Measurements from ENCODE around the gene ABT1.
A peak's percentile ranks its signal among the peaks of the same experiment; 100 is the strongest.

Gene ABT1

GRCh38 chr6:26602262-26602661 lies 5.5 kb downstream of the ABT1 start:
- no peak for DNase-seq (ENCODE audit: low read depth in 3 of 3, low spot score in 1 of 3)

- no peak for DNase-seq (ENCODE audit: low read depth in 3 of 3, low spot score in 1 of 3)
Observed at GRCh38 chr6:26604026-26604425, 7.3 kb downstream of the ABT1 start.

- no peak for DNase-seq (ENCODE audit: low read depth in 3 of 3, low spot score in 1 of 3)
Observed at GRCh38 chr6:26604797-26605196, 8.0 kb downstream of the ABT1 start.

- DNase-seq (ENCODE audit: low read depth in 3 of 3, low spot score in 1 of 3) = peak in 2 of 3 donors; percentile 17 to 26
Observed at GRCh38 chr6:26607434-26608230, 10.9 kb downstream of the ABT1 start.

- DNase-seq (ENCODE audit: low read depth in 3 of 3, low spot score in 1 of 3) = no peak
Observed at GRCh38 chr6:26609463-26609862, 12.7 kb downstream of the ABT1 start.

GRCh38 chr6:26611599-26611998 lies 14.8 kb downstream of the ABT1 start:
- DNase-seq (ENCODE audit: low read depth in 3 of 3, low spot score in 1 of 3) = no peak

- no peak for DNase-seq (ENCODE audit: low read depth in 3 of 3, low spot score in 1 of 3)
Observed at GRCh38 chr6:26613201-26613600, 16.4 kb downstream of the ABT1 start.

GRCh38 chr6:26613689-26614683 lies 17.2 kb downstream of the ABT1 start:
- no peak for DNase-seq (ENCODE audit: low read depth in 3 of 3, low spot score in 1 of 3)

- DNase-seq (ENCODE audit: low read depth in 3 of 3, low spot score in 1 of 3) = no peak
Observed at GRCh38 chr6:26623339-26623859, 26.6 kb downstream of the ABT1 start.

GRCh38 chr6:26624557-26624956 lies 27.8 kb downstream of the ABT1 start:
- DNase-seq (ENCODE audit: low read depth in 3 of 3, low spot score in 1 of 3) = no peak

- DNase-seq (ENCODE audit: low read depth in 3 of 3, low spot score in 1 of 3) = no peak
Observed at GRCh38 chr6:26627843-26628242, 31.1 kb downstream of the ABT1 start.

- no peak for DNase-seq (ENCODE audit: low read depth in 3 of 3, low spot score in 1 of 3)
Observed at GRCh38 chr6:26629359-26629758, 32.6 kb downstream of the ABT1 start.

GRCh38 chr6:26640806-26641205 lies 44.1 kb downstream of the ABT1 start:
- DNase-seq (ENCODE audit: low read depth in 3 of 3, low spot score in 1 of 3) = no peak

- no peak for DNase-seq (ENCODE audit: low read depth in 3 of 3, low spot score in 1 of 3)
Observed at GRCh38 chr6:26646074-26646473, 49.3 kb downstream of the ABT1 start.
